ENCODE data around the gene SDK1. TPM values are rescaled to one million over a fixed set of nuclear protein-coding genes. Genes with fewer than 3 reads are reported as not detected.

Gene SDK1
- polyA plus RNA-seq, 2 of the 4 experiments (the other 2 are of a cell fraction): 0.12 to 0.28 TPM

- Histone ChIP-seq H3K4me3 (no peak overlapping the region), H3K27ac (no peak overlapping the region), H3K9me3 (no peaks in the 10 kb centered on the region), H3K4me2 (no peak overlapping the region), H3K4me1 (peaks cover 1% of the 10 kb centered on the region; the same call in 2 of the 3 replicates)
- WGBS (ENCODE audit: missing lambda C conversion rate): 62% methylated on average over 7 of the region's 7 CpGs
- no peak for FAIRE-seq
- TF ChIP-seq ESRRA (IDR thresholded peaks at IDR 0.05; ENCODE audit: borderline replicate concordance, low read length) (no peak), CTCF (IDR thresholded peaks at IDR 0.05) (no peak), FOSL2 (IDR thresholded peaks at IDR 0.05) (no peak), FOSL2 (CRISPR knock-in tag; IDR thresholded peaks at IDR 0.05) (no peak), HEYL (CRISPR knock-in tag; IDR thresholded peaks at IDR 0.05) (no peak), ZC3H11A (IDR thresholded peaks at IDR 0.05) (no peak), HES2 (IDR thresholded peaks at IDR 0.05) (no peak), HOXA7 (CRISPR knock-in tag; IDR thresholded peaks at IDR 0.05) (no peak), FOSB (CRISPR knock-in tag; IDR thresholded peaks at IDR 0.05) (no peak), ZNF302 (CRISPR knock-in tag; IDR thresholded peaks at IDR 0.05) (no peak), USF2 (IDR thresholded peaks at IDR 0.05) (no peak), NFE2L2 (conservative IDR thresholded peaks at IDR 0.05; ENCODE audit: low read length) (no peak), REST (IDR thresholded peaks at IDR 0.05) (no peak), JUN (IDR thresholded peaks at IDR 0.05) (no peak), CBX8 (IDR thresholded peaks at IDR 0.05) (no peak), POLR2A (IDR thresholded peaks at IDR 0.05; ENCODE audit: low read length) (no peak), EP300 (IDR thresholded peaks at IDR 0.05) (no peak), KDM1A (IDR thresholded peaks at IDR 0.05; ENCODE audit: low read depth) (no peak)
- no peak for DNase-seq (ENCODE audit: low read depth in 1 of 2, low spot score in 1 of 2)
- CTCF ChIA-PET: no interaction called here
- no peak for ATAC-seq
- POLR2A ChIA-PET: no interaction called here
Observed at GRCh38 chr7:3927446-3928110, 626.5 kb downstream of the SDK1 start.

GRCh38 chr7:3928727-3929515 is 627.9 kb downstream of the SDK1 start:
- TF ChIP-seq HOXB13 (CRISPR knock-in tag; IDR thresholded peaks at IDR 0.05; ENCODE audit: low read depth) (no peak), JUN (IDR thresholded peaks at IDR 0.05) (no peak)
- no peak for FAIRE-seq
- H3K4me1 ChIP-seq: no peaks in the 10 kb centered on the region
- no peak for DNase-seq (ENCODE audit: low read depth in 1 of 2, low spot score in 1 of 2)
- no peak overlapping the region for H3K4me2 ChIP-seq
- no peak overlapping the region for H3K27ac ChIP-seq
- H3K9me3 ChIP-seq: no peaks in the 10 kb centered on the region
- CTCF ChIA-PET: no interaction called here
- WGBS (ENCODE audit: missing lambda C conversion rate): 46% methylated on average over 14 of the region's 14 CpGs
- no peak for ATAC-seq
- no peak overlapping the region for H3K4me3 ChIP-seq
- POLR2A ChIA-PET: no interaction called here

Data from A549 (cell line).